H1 (cell line): Measurements from ENCODE around the gene MCHR2. TPM values are rescaled to one million over a fixed set of nuclear protein-coding genes. Genes with fewer than 3 reads are reported as not detected.

Experiments used
- CTCF ChIA-PET: fragments of 300-600 bp; sonication (Branson Sonifier 250); formaldehyde crosslinking; loops from one replicate; lab custom pipeline; 2021; ENCODE audit not compliant: partially characterized antibody; lab: Charles Lee
- POLR2A ChIA-PET: fragments of 300-600 bp; sonication (Branson Sonifier 250); formaldehyde crosslinking; loops from one replicate; lab custom pipeline; 2021; ENCODE audit warnings: inconsistent platforms; ENCODE audit not compliant: partially characterized antibody; lab: Charles Lee
- DNase-seq, 2 experiments: peaks; one replicate each; pipeline versions ENCODE4 v3.0.0 to v3.0.0-alpha.2; 2010 to 2022; ENCODE audit warnings: low spot score in 2 of 2, low read depth in 1 of 2, mixed read lengths in 1 of 2
- FAIRE-seq: peaks from 2 replicates; lab custom pipeline; 2011; peaks lifted over from hg19 to GRCh38; lab: Jason Lieb, UNC
- H2AFZ ChIP-seq: 2 replicates; pipeline ENCODE4 v1.8.1; 2012; ENCODE audit warnings: low read length, inconsistent platforms
- H2AK5ac ChIP-seq: 2 replicates; pipeline ENCODE4 v1.6.1; 2013; ENCODE audit warnings: low read depth, low read length
- H2BK120ac ChIP-seq: replicated peaks from 2 replicates; pipeline ENCODE3; 2013; ENCODE audit warnings: low read depth, low read length, inconsistent platforms
- H2BK12ac ChIP-seq: 2 replicates; pipeline ENCODE4 v1.6.1; 2013; ENCODE audit warnings: low read depth, low read length
- H2BK15ac ChIP-seq: 2 replicates; pipeline ENCODE4 v1.6.1; 2013; ENCODE audit warnings: low read length
- H2BK20ac ChIP-seq: 2 replicates; pipeline ENCODE4 v1.6.1; 2013; ENCODE audit warnings: low read length
- H2BK5ac ChIP-seq: 2 replicates; pipeline ENCODE4 v1.6.1; 2013; ENCODE audit warnings: low read depth, low read length
- H3K14ac ChIP-seq: 2 replicates; pipeline ENCODE4 v1.6.1; 2013; ENCODE audit warnings: inconsistent platforms; ENCODE audit not compliant: insufficient read length
- H3K18ac ChIP-seq: 2 replicates; pipeline ENCODE4 v1.6.1; 2013; ENCODE audit warnings: low read length; ENCODE audit errors: extremely low read depth
- H3K23ac ChIP-seq: 2 replicates; pipeline ENCODE4 v1.6.1; 2013; ENCODE audit warnings: inconsistent platforms; ENCODE audit not compliant: insufficient read length
- H3K23me2 ChIP-seq: 2 replicates; pipeline ENCODE4 v1.6.1; 2013; ENCODE audit warnings: low read depth, low read length
- H3K27ac ChIP-seq: 2 replicates; pipeline ENCODE4 v1.6.1; 2011; ENCODE audit warnings: low read depth, low read length, inconsistent platforms
- H3K27me3 ChIP-seq, 4 experiments: replicated peaks in 1 of 4; 1 replicate in 1 of 4; 2 replicates in 3 of 4; pipeline versions ENCODE4 v1.6.1 to v1.8.1; 2011 to 2013; ENCODE audit warnings: low read length in 3 of 4, mild to moderate bottlenecking in 3 of 4, inconsistent platforms in 2 of 4, mixed read lengths in 2 of 4, moderate library complexity in 1 of 4; ENCODE audit not compliant: control insufficient read depth in 3 of 4, insufficient read depth in 3 of 4; ENCODE audit errors: extremely low read depth in 1 of 4
- H3K36me3 ChIP-seq, 4 experiments: 2 replicates each; pipeline versions ENCODE4 v1.6.1 to v1.8.1; 2011 to 2013; ENCODE audit warnings: mild to moderate bottlenecking in 4 of 4, low read length in 3 of 4, moderate library complexity in 2 of 4, control low read depth in 1 of 4, inconsistent platforms in 1 of 4; ENCODE audit not compliant: insufficient read depth in 4 of 4, control insufficient read depth in 2 of 4
- H3K4ac ChIP-seq: replicated peaks from 2 replicates; pipeline ENCODE3; 2013; ENCODE audit warnings: low read length, low read depth, mixed read lengths, inconsistent platforms; ENCODE audit not compliant: insufficient read length
- H3K4me1 ChIP-seq, 4 experiments: replicated peaks in 1 of 4; 1 replicate in 1 of 4; 2 replicates in 3 of 4; pipeline versions ENCODE4 v1.6.1 to v1.8.1; 2011 to 2013; ENCODE audit warnings: low read length in 3 of 4, inconsistent platforms in 2 of 4, mixed read lengths in 1 of 4; ENCODE audit not compliant: insufficient read depth in 4 of 4, control insufficient read depth in 3 of 4
- H3K4me2 ChIP-seq, 2 experiments: 2 replicates each; pipeline versions ENCODE4 v1.6.1 to v1.8.1; 2011 to 2013; ENCODE audit warnings: low read depth in 2 of 2, low read length in 2 of 2, control low read depth in 1 of 2, inconsistent platforms in 1 of 2, mild to moderate bottlenecking in 1 of 2; ENCODE audit not compliant: insufficient read depth in 1 of 2
- H3K4me3 ChIP-seq, 4 experiments: fragments of 200-600, 300-600 bp in 1 of 4; sonication (generic), shearing (Covaris generic), sonication (Bioruptor Twin) in 1 of 4; 2 replicates each; pipeline versions ENCODE4 v1.5.1 to v1.8.1; 2011 to 2016; ENCODE audit warnings: low read length in 4 of 4, low read depth in 3 of 4, control low read depth in 2 of 4, inconsistent platforms in 2 of 4, mild to moderate bottlenecking in 2 of 4, mixed read lengths in 1 of 4, moderate library complexity in 1 of 4; ENCODE audit not compliant: insufficient read depth in 2 of 4; ENCODE audit errors: extremely low read depth in 1 of 4
- H3K56ac ChIP-seq: replicated peaks from 2 replicates; pipeline ENCODE3; 2013; ENCODE audit warnings: low read depth, mild to moderate bottlenecking, mixed read lengths, low read length, inconsistent platforms; ENCODE audit not compliant: insufficient read length
- H3K79me1 ChIP-seq: 2 replicates; pipeline ENCODE4 v1.6.1; 2013; ENCODE audit warnings: low read depth, low read length, control low read depth
- H3K79me2 ChIP-seq, 2 experiments: 2 replicates each; pipeline versions ENCODE4 v1.6.1 to v1.8.1; 2012 to 2013; ENCODE audit warnings: low read length in 2 of 2, mild to moderate bottlenecking in 2 of 2, inconsistent platforms in 1 of 2; ENCODE audit not compliant: insufficient read depth in 2 of 2, control insufficient read depth in 1 of 2
- H3K9ac ChIP-seq, 4 experiments: replicated peaks in 1 of 4; 1 replicate in 1 of 4; 2 replicates in 3 of 4; pipeline versions ENCODE4 v1.6.1 to v1.8.1; 2011 to 2013; ENCODE audit warnings: low read depth in 3 of 4, low read length in 3 of 4, control low read depth in 2 of 4, mild to moderate bottlenecking in 2 of 4, moderate library complexity in 2 of 4, inconsistent platforms in 1 of 4; ENCODE audit errors: extremely low read depth in 1 of 4
- H3K9me3 ChIP-seq, 2 experiments: 2 replicates each; pipeline versions ENCODE4 v1.6.1 to v1.8.1; 2012 to 2013; ENCODE audit warnings: mild to moderate bottlenecking in 2 of 2, moderate library complexity in 2 of 2, control low read depth in 1 of 2, inconsistent platforms in 1 of 2, low read depth in 1 of 2, low read length in 1 of 2, mixed read lengths in 1 of 2; ENCODE audit not compliant: insufficient read depth in 2 of 2
- H4K20me1 ChIP-seq, 2 experiments: replicated peaks in 1 of 2; 2 replicates each; pipeline versions ENCODE3 to v1.8.1; 2011 to 2013; ENCODE audit warnings: inconsistent platforms in 2 of 2, low read length in 2 of 2, mild to moderate bottlenecking in 1 of 2; ENCODE audit not compliant: insufficient read depth in 2 of 2, control insufficient read depth in 1 of 2
- H4K5ac ChIP-seq: 2 replicates; pipeline ENCODE4 v1.6.1; 2013; ENCODE audit warnings: low read length, low read depth, mixed read lengths, inconsistent platforms; ENCODE audit not compliant: insufficient read length
- H4K8ac ChIP-seq: 2 replicates; pipeline ENCODE4 v1.8.0; 2013; ENCODE audit warnings: mild to moderate bottlenecking, moderate library complexity, low read length, inconsistent platforms; ENCODE audit not compliant: insufficient read depth; ENCODE audit errors: extremely low read depth
- H4K91ac ChIP-seq: replicated peaks from 2 replicates; pipeline ENCODE3; 2013; ENCODE audit warnings: low read length, mixed read lengths, inconsistent platforms; ENCODE audit not compliant: insufficient read length
- CBX8 ChIP-seq: fragments of 300-800, 300-1000 bp; sonication (generic); IDR thresholded peaks from 2 replicates; pipeline ENCODE4 v1.7.1; 2016; ENCODE audit warnings: low read depth, low read length, borderline replicate concordance
- CHD1 ChIP-seq: IDR thresholded peaks from 2 replicates; pipeline ENCODE4 v1.6.1; 2012; ENCODE audit warnings: low read depth, low read length, improper control_type of control experiment
- HDAC2 ChIP-seq, 2 experiments: fragments of 300-600 bp in 1 of 2; sonication (generic) in 1 of 2; IDR thresholded peaks; 2 replicates each; pipeline ENCODE4 v1.6.1; 2011 to 2012; ENCODE audit warnings: low read depth in 2 of 2, low read length in 2 of 2, mild to moderate bottlenecking in 2 of 2, moderate library complexity in 2 of 2, borderline replicate concordance in 1 of 2, inconsistent platforms in 1 of 2
- KDM4A ChIP-seq: IDR thresholded peaks from one replicate; pipeline ENCODE4 v1.7.1; 2012; ENCODE audit warnings: low read depth, mild to moderate bottlenecking, moderate library complexity, low read length, inconsistent platforms; ENCODE audit not compliant: severe bottlenecking
- MAFK ChIP-seq: IDR thresholded peaks from 2 replicates; pipeline ENCODE4 v1.6.1; 2012; ENCODE audit warnings: low read depth, mild to moderate bottlenecking, improper control_type of control experiment, low read length
- MAX ChIP-seq: IDR thresholded peaks from 2 replicates; pipeline ENCODE4 v1.6.1; 2012; ENCODE audit warnings: inconsistent platforms
- PHF8 ChIP-seq: fragments of 200-600 bp; sonication (generic); conservative IDR thresholded peaks from 2 replicates; pipeline ENCODE4 v1.7.1; 2012; ENCODE audit warnings: low read depth, mild to moderate bottlenecking, inconsistent platforms, low read length, moderate library complexity
- POLR2A ChIP-seq, 2 experiments: IDR thresholded peaks; 1 replicate in 1 of 2; 2 replicates in 1 of 2; pipeline ENCODE4 v1.6.1; 2011; ENCODE audit warnings: low read depth in 2 of 2, low read length in 2 of 2, mild to moderate bottlenecking in 2 of 2; ENCODE audit errors: control extremely low read depth in 1 of 2
- RXRA ChIP-seq: IDR thresholded peaks from 2 replicates; pipeline ENCODE4 v1.6.1; 2011; ENCODE audit warnings: low read depth, mild to moderate bottlenecking, low read length, moderate library complexity; ENCODE audit not compliant: insufficient read depth
- SP4 ChIP-seq: IDR thresholded peaks from 2 replicates; pipeline ENCODE4 v1.6.1; 2012; ENCODE audit warnings: low read length, inconsistent platforms
- TBP ChIP-seq: IDR thresholded peaks from 2 replicates; pipeline ENCODE4 v1.6.1; 2011; ENCODE audit warnings: low read depth, low read length, improper control_type of control experiment
- YY1 ChIP-seq: IDR thresholded peaks from 2 replicates; pipeline ENCODE4 v1.6.1; 2011; ENCODE audit warnings: low read depth, mild to moderate bottlenecking, low read length
- polyA plus RNA-seq, 7 experiments: library from polyadenylated mRNA; depleted of rRNA in 3 of 7; stranded (reverse) in 5 of 7; unstranded in 2 of 7; fragments of >200 nt in 5 of 7; fragments of 200-250 nt in 2 of 7; gene quantifications; 1 replicate in 5 of 7; 2 replicates in 1 of 7; 4 replicates in 1 of 7; pipeline versions ENCODE4 v1.2.1 to v1.2.3, GENCODE V29; 2011 to 2013; ENCODE audit warnings: missing spikeins in 2 of 7, mixed read lengths in 2 of 7
- total RNA-seq: library from RNA; stranded (reverse); fragmentation: NEBNext Ultra II Directional; extraction: Animal tissue kit (Norgen Biotek cat#: 25700); gene quantifications from 2 replicates; pipeline ENCODE4 v1.2.1, GENCODE V29; 2021

Gene MCHR2
- total and polyA plus RNA-seq, 2 of the 8 experiments (the other 6 are each of a cell fraction or from before 2014, with no cell fraction given): not detected

- CTCF ChIA-PET: interaction anchor here (1.1 to 4.3 kb wide), 3 partner anchors 13 to 19 kb away, joined by 4 to 26 read pairs (median 13); no protein-coding TSS in a partner anchor
- no peaks in the 10 kb centered on the region for H3K9me3 ChIP-seq
These were observed 107.0 kb downstream of the MCHR2 start for GRCh38 chr6:99887066-99887465.

More at GRCh38 chr6:99887066-99887465, 107.0 kb downstream of the MCHR2 start:
- no peak overlapping the region for H3K56ac ChIP-seq
- POLR2A ChIA-PET: no interaction called here
- no peak overlapping the region for H2BK12ac ChIP-seq
- no peak overlapping the region for H3K4ac ChIP-seq
- no peak overlapping the region for H2BK5ac ChIP-seq
- no peak overlapping the region for H3K14ac ChIP-seq
- no peak overlapping the region for H4K5ac ChIP-seq
- no peaks in the 10 kb centered on the region for H3K79me1 ChIP-seq
- no peak for TF ChIP-seq YY1
- no peak for TF ChIP-seq HDAC2 (IDR thresholded peaks at IDR 0.05; ENCODE audit: borderline replicate concordance in 1 of 2, low read depth in 2 of 2, low read length in 2 of 2)
- no peak for TF ChIP-seq MAFK
- TF ChIP-seq POLR2A (IDR thresholded peaks at IDR 0.05; ENCODE audit: control extremely low read depth in 1 of 2, low read depth in 2 of 2, low read length in 2 of 2): no peak
- TF ChIP-seq KDM4A: no peak
- TF ChIP-seq CBX8: no peak
- TF ChIP-seq SP4: no peak
- no peak for TF ChIP-seq CHD1
- TF ChIP-seq MAX: no peak
- no peak for TF ChIP-seq RXRA
- TF ChIP-seq PHF8: no peak
- TF ChIP-seq TBP: no peak
- TF ChIP-seq, all 59 proteins: peak for 0
- Histone ChIP-seq H2BK15ac (no peak overlapping the region), H4K8ac (no peak overlapping the region), H3K4me2 (no peak overlapping the region), H3K18ac (no peak overlapping the region), H3K23me2 (no peaks in the 10 kb centered on the region), H2AK5ac (no peak overlapping the region), H3K79me2 (no peaks in the 10 kb centered on the region), H3K4me3 (no peak overlapping the region), H3K9ac (no peak overlapping the region), H2BK20ac (no peak overlapping the region), H3K36me3 (no peaks in the 10 kb centered on the region), H4K20me1 (no peaks in the 10 kb centered on the region), H4K91ac (no peak overlapping the region), H3K27me3 (no peaks in the 10 kb centered on the region), H3K27ac (no peak overlapping the region), H3K23ac (no peak overlapping the region), H2BK120ac (no peak overlapping the region), H2AFZ (no peak overlapping the region), H3K4me1 (no peaks in the 10 kb centered on the region)
- no peak for DNase-seq
- no peak for FAIRE-seq
